RWPE1 (cell line): ENCODE data around the gene CDKAL1.

Experiments used
- CTCF ChIA-PET: fragments of 350-600 bp; sonication (Branson Sonifier 250); formaldehyde crosslinking; extraction: SDS; loops from one replicate; lab custom pipeline; 2021; lab: Yijun Ruan, JAX
- POLR2A ChIA-PET: fragments of 400-600 bp; formaldehyde crosslinking; extraction: SDS; loops from one replicate; lab custom pipeline; 2020; ENCODE audit warnings: antibody characterized with exemption; ENCODE audit not compliant: low non-redundant PET; lab: Yijun Ruan, JAX
- DNase-seq: peaks from one replicate; pipeline ENCODE4 v3.0.0; 2012; ENCODE audit warnings: low spot score
- H3K27ac ChIP-seq: fragments of 450-650 bp; 2 replicates; pipeline ENCODE4 v1.5.1; 2017
- CTCF ChIP-seq: fragments of 450-650 bp; conservative IDR thresholded peaks from 2 replicates; pipeline ENCODE4 v1.5.1; 2017; ENCODE audit warnings: low read depth, mild to moderate bottlenecking

The CDKAL1 gene

GRCh38 chr6:20599302-20600051, 65.2 kb downstream of the CDKAL1 start:
- TF ChIP-seq CTCF = no peak
- ChIA-PET POLR2A (no interaction called here), CTCF (no interaction called here)
- no peak overlapping the region for H3K27ac ChIP-seq
- DNase-seq = no peak

GRCh38 chr6:20600831-20601230, 66.6 kb downstream of the CDKAL1 start:
- POLR2A ChIA-PET = no interaction called here
- H3K27ac ChIP-seq = no peak overlapping the region
- CTCF ChIA-PET = no interaction called here
- no peak for DNase-seq
- TF ChIP-seq CTCF = no peak

GRCh38 chr6:20604159-20604558, 69.9 kb downstream of the CDKAL1 start:
- no peak overlapping the region for H3K27ac ChIP-seq
- POLR2A ChIA-PET = no interaction called here
- CTCF ChIA-PET = no interaction called here
- DNase-seq = no peak
- TF ChIP-seq CTCF = no peak

GRCh38 chr6:20605061-20605460, 70.8 kb downstream of the CDKAL1 start:
- no peak overlapping the region for H3K27ac ChIP-seq
- peak; percentile 3 for DNase-seq
- ChIA-PET CTCF (interaction anchor here (0.5 to 0.7 kb wide), 3 partner anchors 71 to 191 kb away, joined by 3 to 4 read pairs (median 3); no protein-coding TSS in a partner anchor), POLR2A (no interaction called here)
- TF ChIP-seq CTCF = no peak

GRCh38 chr6:20605581-20605980, 71.3 kb downstream of the CDKAL1 start:
- ChIA-PET CTCF (interaction anchor here (0.5 to 0.9 kb wide), 3 partner anchors 102 to 873 kb away, joined by 3 to 4 read pairs (median 3); no protein-coding TSS in a partner anchor), POLR2A (no interaction called here)
- TF ChIP-seq CTCF = no peak
- H3K27ac ChIP-seq = no peak overlapping the region
- no peak for DNase-seq

- POLR2A ChIA-PET = no interaction called here
Observed at GRCh38 chr6:20606831-20607230, 72.6 kb downstream of the CDKAL1 start.

More at GRCh38 chr6:20606831-20607230, 72.6 kb downstream of the CDKAL1 start:
- TF ChIP-seq CTCF = no peak
- no peak overlapping the region for H3K27ac ChIP-seq
- CTCF ChIA-PET = no interaction called here
- no peak for DNase-seq
